GM10847 (cell line): Measurements from ENCODE around the gene UCN2.
A peak's percentile ranks its signal among the peaks of the same experiment; 100 is the strongest.

Source experiments
- POLR2A ChIP-seq: IDR thresholded peaks from 2 replicates; pipeline ENCODE4 v1.6.1; 2011; ENCODE audit not compliant: insufficient read length; ENCODE audit errors: extremely low read depth

UCN2 gene

GRCh38 chr3:48563382-48563918 lies at the start of gene UCN2:
Gene UCN2 (minus strand): TSS chr3:48563781. CDS start chr3:48563124, 657 bp downstream.
- no peak for TF ChIP-seq POLR2A

- TF ChIP-seq POLR2A = no peak
These were observed 48.7 kb upstream of the UCN2 start for GRCh38 chr3:48612309-48612708.

- peak; percentile 94 for TF ChIP-seq POLR2A
These were observed 45.8 kb upstream of the UCN2 start, which contains the start of gene UQCRC1 for GRCh38 chr3:48609088-48610005. Gene UQCRC1 (minus strand): TSS chr3:48609646. CDS start chr3:48609620, 26 bp downstream.

GRCh38 chr3:48607519-48607918 lies 43.9 kb upstream of the UCN2 start:
- TF ChIP-seq POLR2A = no peak

- no peak for TF ChIP-seq POLR2A
These were observed 38.0 kb upstream of the UCN2 start for GRCh38 chr3:48601622-48601994.

GRCh38 chr3:48600711-48601621 lies 37.4 kb upstream of the UCN2 start:
- TF ChIP-seq POLR2A = no peak

- TF ChIP-seq POLR2A = no peak
These were observed 36.1 kb upstream of the UCN2 start for GRCh38 chr3:48599509-48600285.

- no peak for TF ChIP-seq POLR2A
These were observed 35.5 kb upstream of the UCN2 start for GRCh38 chr3:48599077-48599501.

GRCh38 chr3:48598323-48599076 lies 34.9 kb upstream of the UCN2 start:
- TF ChIP-seq POLR2A = no peak

- TF ChIP-seq POLR2A = no peak
These were observed 33.8 kb upstream of the UCN2 start for GRCh38 chr3:48597408-48597800.

- TF ChIP-seq POLR2A = no peak
These were observed 33.3 kb upstream of the UCN2 start for GRCh38 chr3:48596676-48597407.

- no peak for TF ChIP-seq POLR2A
These were observed 32.6 kb upstream of the UCN2 start for GRCh38 chr3:48596157-48596556.

- no peak for TF ChIP-seq POLR2A
These were observed 32.0 kb upstream of the UCN2 start for GRCh38 chr3:48595526-48596121.

- TF ChIP-seq POLR2A = no peak
These were observed 31.5 kb upstream of the UCN2 start, which contains the start of gene COL7A1 for GRCh38 chr3:48595075-48595525. Gene COL7A1 (minus strand): TSS chr3:48595329. CDS start chr3:48595159, 170 bp downstream.
